GM13976 (cell line): ENCODE results near the gene SLC6A17.

Experiments
- DNase-seq: peaks from one replicate; pipeline ENCODE4 v3.0.0; 2012; ENCODE audit warnings: low spot score
- CTCF ChIP-seq: IDR thresholded peaks from 2 replicates; pipeline ENCODE4 v1.5.1; 2012; ENCODE audit warnings: borderline replicate concordance, mild to moderate bottlenecking; ENCODE audit not compliant: insufficient read depth; ENCODE audit errors: extremely low read depth, missing control alignments, control extremely low read depth
- in situ Hi-C: fragments of 300-500 bp; cut with MboI; formaldehyde crosslinking; loops from one replicate; pipeline ENCODE4 v1.12.0; 2022; ENCODE audit warnings: low sequenced_read_pairs, mixed read lengths, inconsistent platforms; ENCODE audit not compliant: unreplicated experiment

Gene SLC6A17

GRCh38 chr1:110234691-110235090 is 84.4 kb downstream of the SLC6A17 start:
- DNase-seq: no peak
- in situ Hi-C loops: no loop called here

GRCh38 chr1:110235181-110235833 is 85.0 kb downstream of the SLC6A17 start:
- TF ChIP-seq CTCF: no peak
- in situ Hi-C loops: no loop called here
- DNase-seq: no peak

More at GRCh38 chr1:110234691-110235090, 84.4 kb downstream of the SLC6A17 start:
- TF ChIP-seq CTCF: no peak

GRCh38 chr1:110235834-110236682 is 85.8 kb downstream of the SLC6A17 start:
- TF ChIP-seq CTCF: no peak
- in situ Hi-C loops: no loop called here
- no peak for DNase-seq

GRCh38 chr1:110237386-110238152 is 87.3 kb downstream of the SLC6A17 start:
- in situ Hi-C loops: no loop called here
- no peak for DNase-seq
- TF ChIP-seq CTCF: no peak

- in situ Hi-C loops: no loop called here
Observed at GRCh38 chr1:110239441-110240430, 89.4 kb downstream of the SLC6A17 start.

More at GRCh38 chr1:110239441-110240430, 89.4 kb downstream of the SLC6A17 start:
- no peak for DNase-seq
- TF ChIP-seq CTCF: no peak
